Immature natural killer cell (primary cell): ENCODE results near the gene FOXO6. TPM values are rescaled to one million over a fixed set of nuclear protein-coding genes. Genes with fewer than 3 reads are reported as not detected.

Source experiments
- DNase-seq, 3 donors: peaks; one replicate each; pipeline ENCODE4 v3.0.0; 2022; ENCODE audit warnings: mixed read lengths in 1 of 3
- H3K27ac Mint-ChIP-seq, 6 donors: one replicate each; pipeline ENCODE4 v1.8.0; 2020; ENCODE audit warnings: mixed read lengths in 6 of 6, mild to moderate bottlenecking in 5 of 6, inconsistent platforms in 4 of 6, moderate library complexity in 3 of 6
- H3K27me3 Mint-ChIP-seq, 3 donors: one replicate each; pipeline ENCODE4 v1.8.0; 2020 to 2021; ENCODE audit warnings: low read depth in 3 of 3, mild to moderate bottlenecking in 3 of 3, mixed read lengths in 3 of 3, moderate library complexity in 3 of 3, inconsistent platforms in 1 of 3
- H3K36me3 Mint-ChIP-seq, 3 donors: one replicate each; pipeline ENCODE4 v1.8.0; 2020; ENCODE audit warnings: mixed read lengths in 3 of 3, inconsistent platforms in 2 of 3, mild to moderate bottlenecking in 2 of 3
- H3K4me1 Mint-ChIP-seq, 2 donors: one replicate each; pipeline ENCODE4 v1.8.0; 2020; ENCODE audit warnings: inconsistent platforms in 2 of 2, mild to moderate bottlenecking in 2 of 2, mixed read lengths in 2 of 2, moderate library complexity in 1 of 2
- H3K4me3 Mint-ChIP-seq, 5 donors: one replicate each; pipeline ENCODE4 v1.8.0; 2020; ENCODE audit warnings: mild to moderate bottlenecking in 5 of 5, mixed read lengths in 5 of 5, inconsistent platforms in 3 of 5, moderate library complexity in 3 of 5
- H3K9me3 Mint-ChIP-seq, 6 donors: one replicate each; pipeline ENCODE4 v1.8.0; 2020; ENCODE audit warnings: mild to moderate bottlenecking in 6 of 6, mixed read lengths in 6 of 6, inconsistent platforms in 4 of 6, moderate library complexity in 3 of 6
- polyA plus RNA-seq, 3 donors: library from polyadenylated mRNA; unstranded; fragments of 300-500 nt; fragmentation: Illumina TruSeq; gene quantifications; one replicate each; pipeline ENCODE4 v1.2.3, GENCODE V29; 2021

FOXO6 gene
- polyA plus RNA-seq, 3 donors from 2014 or later: not detected

DNA sequence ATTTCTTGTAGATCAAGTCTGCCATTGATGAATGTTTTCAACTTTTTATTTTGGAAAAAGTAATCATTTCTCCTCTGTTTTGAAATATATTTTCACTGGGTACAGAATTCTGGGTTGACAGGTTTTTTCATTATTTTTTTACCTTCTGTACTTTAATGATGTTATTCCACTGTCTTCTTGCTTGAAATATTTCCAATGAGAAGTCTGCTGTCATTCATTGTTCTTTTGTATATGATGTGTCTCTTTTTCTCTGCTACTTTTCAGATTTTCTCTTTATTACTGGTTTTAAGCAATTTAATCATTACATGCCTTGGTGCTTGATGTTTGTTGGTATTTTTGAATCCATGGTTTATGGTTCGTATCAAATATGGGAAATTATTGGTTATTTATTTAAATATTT, 22.4 kb upstream of the FOXO6 start:
- Mint-ChIP-seq H3K27ac (no peak overlapping the region), H3K27me3 (peaks cover 4 to 8% (median 8%) of the 10 kb centered on the region in 3 donors), H3K4me3 (no peak overlapping the region), H3K9me3 (peaks cover 0 to 17% (median 7%) of the 10 kb centered on the region in 6 donors), H3K4me1 (peaks cover 3 to 8% of the 10 kb centered on the region in 2 donors), H3K36me3 (peaks cover 3 to 5% (median 4%) of the 10 kb centered on the region in 3 donors)
- DNase-seq: no peak

GRCh38 chr1:41340655-41341364, 20.4 kb upstream of the FOXO6 start:
- Mint-ChIP-seq H3K36me3 (peaks cover 3 to 5% (median 4%) of the 10 kb centered on the region in 3 donors), H3K27ac (peak overlapping the region in 2 of 6 donors; percentile 47 to 84), H3K4me3 (peak overlapping the region in 1 of 5 donors; percentile 69), H3K9me3 (peaks cover 0 to 17% (median 7%) of the 10 kb centered on the region in 6 donors), H3K4me1 (peaks cover 16 to 23% of the 10 kb centered on the region in 2 donors), H3K27me3 (peaks cover 3 to 8% (median 4%) of the 10 kb centered on the region in 3 donors)
- DNase-seq: no peak

GRCh38 chr1:41341365-41341683, 19.9 kb upstream of the FOXO6 start:
- Mint-ChIP-seq H3K4me1 (peaks cover 22 to 25% of the 10 kb centered on the region in 2 donors), H3K9me3 (peaks cover 0 to 17% (median 7%) of the 10 kb centered on the region in 6 donors), H3K36me3 (peaks cover 1 to 5% (median 3%) of the 10 kb centered on the region in 3 donors), H3K27me3 (peaks cover 3 to 8% (median 4%) of the 10 kb centered on the region in 3 donors), H3K27ac (peak overlapping the region in 3 of 6 donors; percentile 47 to 84 (median 65)), H3K4me3 (peak overlapping the region in 1 of 5 donors; percentile 69)
- no peak for DNase-seq

- DNase-seq: peak in 1 of 3 donors; percentile 46
- Mint-ChIP-seq H3K27ac (peak overlapping the region in 2 of 6 donors; percentile 84 to 86), H3K27me3 (peaks cover 3 to 8% (median 6%) of the 10 kb centered on the region in 3 donors), H3K4me1 (peaks cover 25 to 28% of the 10 kb centered on the region in 2 donors), H3K4me3 (peak overlapping the region in 1 of 5 donors; percentile 69), H3K9me3 (peaks cover 0 to 17% (median 7%) of the 10 kb centered on the region in 6 donors), H3K36me3 (peaks cover 0 to 5% (median 3%) of the 10 kb centered on the region in 3 donors)
These were observed 19.3 kb upstream of the FOXO6 start for GRCh38 chr1:41341772-41342562.

GRCh38 chr1:41342774-41343355, 18.4 kb upstream of the FOXO6 start:
- peaks cover 0 to 5% (median 3%) of the 10 kb centered on the region in 3 donors for H3K36me3 Mint-ChIP-seq
- DNase-seq: no peak
- peaks cover 0 to 17% (median 7%) of the 10 kb centered on the region in 6 donors for H3K9me3 Mint-ChIP-seq
- H3K27me3 Mint-ChIP-seq: peaks cover 3 to 11% (median 6%) of the 10 kb centered on the region in 3 donors
- peaks cover 34 to 37% of the 10 kb centered on the region in 2 donors for H3K4me1 Mint-ChIP-seq
- peak overlapping the region in 1 of 5 donors; percentile 69 for H3K4me3 Mint-ChIP-seq
- peak overlapping the region in 2 of 6 donors; percentile 84 to 86 for H3K27ac Mint-ChIP-seq

- no peaks in the 10 kb centered on the region for H3K36me3 Mint-ChIP-seq
- peak overlapping the region in 5 of 6 donors; percentile 59 to 95 (median 81) for H3K27ac Mint-ChIP-seq
- H3K27me3 Mint-ChIP-seq: peaks cover 3 to 11% (median 5%) of the 10 kb centered on the region in 3 donors
- peaks cover 0 to 12% (median 5%) of the 10 kb centered on the region in 6 donors for H3K9me3 Mint-ChIP-seq
- DNase-seq: peak in 2 of 3 donors; percentile 34 to 41
- H3K4me3 Mint-ChIP-seq: peak overlapping the region; percentile 51 to 92 (median 79)
- H3K4me1 Mint-ChIP-seq: peaks cover 40% of the 10 kb centered on the region in 2 donors
These were observed 17.2 kb upstream of the FOXO6 start for GRCh38 chr1:41343790-41344699.

DNA sequence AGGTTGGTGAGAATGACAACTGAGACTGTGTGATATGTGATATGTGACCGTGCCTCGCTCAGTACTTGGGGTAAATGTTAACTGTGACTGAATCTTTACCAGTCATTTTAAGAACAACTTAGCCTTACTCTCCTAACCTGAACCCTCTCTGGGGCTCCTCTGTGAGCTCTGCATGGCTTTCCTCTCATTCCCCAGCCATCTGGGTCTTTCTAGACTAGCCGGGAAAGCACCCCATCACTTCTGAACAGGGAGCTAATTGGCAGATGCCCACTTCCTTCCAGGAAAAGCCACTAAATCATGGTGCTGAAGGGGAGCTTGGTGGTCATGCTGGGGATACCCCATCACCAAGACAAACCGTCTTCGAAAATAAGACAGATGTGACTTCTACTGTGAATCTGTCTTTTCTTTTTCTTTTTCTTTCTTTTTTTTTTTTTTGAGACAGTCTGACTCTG, 16.5 kb upstream of the FOXO6 start:
- peak overlapping the region; percentile 59 to 95 (median 86) for H3K27ac Mint-ChIP-seq
- H3K27me3 Mint-ChIP-seq: peaks cover 3 to 11% (median 5%) of the 10 kb centered on the region in 3 donors
- H3K4me1 Mint-ChIP-seq: peaks cover 40 to 41% of the 10 kb centered on the region in 2 donors
- H3K9me3 Mint-ChIP-seq: peaks cover 0 to 7% (median under 1%) of the 10 kb centered on the region in 6 donors
- H3K4me3 Mint-ChIP-seq: peak overlapping the region; percentile 51 to 92 (median 79)
- H3K36me3 Mint-ChIP-seq: no peaks in the 10 kb centered on the region
- DNase-seq: no peak

- peaks cover 3 to 11% (median 7%) of the 10 kb centered on the region in 3 donors for H3K27me3 Mint-ChIP-seq
- DNase-seq: no peak
- H3K9me3 Mint-ChIP-seq: peaks cover 0 to under 1% (median 0%) of the 10 kb centered on the region in 6 donors
- no peaks in the 10 kb centered on the region for H3K36me3 Mint-ChIP-seq
- peak overlapping the region in 2 of 6 donors; percentile 9 to 77 for H3K27ac Mint-ChIP-seq
- peaks cover 40 to 41% of the 10 kb centered on the region in 2 donors for H3K4me1 Mint-ChIP-seq
- peak overlapping the region in 1 of 5 donors; percentile 53 for H3K4me3 Mint-ChIP-seq
These were observed 15.7 kb upstream of the FOXO6 start for GRCh38 chr1:41345434-41346075.

DNA sequence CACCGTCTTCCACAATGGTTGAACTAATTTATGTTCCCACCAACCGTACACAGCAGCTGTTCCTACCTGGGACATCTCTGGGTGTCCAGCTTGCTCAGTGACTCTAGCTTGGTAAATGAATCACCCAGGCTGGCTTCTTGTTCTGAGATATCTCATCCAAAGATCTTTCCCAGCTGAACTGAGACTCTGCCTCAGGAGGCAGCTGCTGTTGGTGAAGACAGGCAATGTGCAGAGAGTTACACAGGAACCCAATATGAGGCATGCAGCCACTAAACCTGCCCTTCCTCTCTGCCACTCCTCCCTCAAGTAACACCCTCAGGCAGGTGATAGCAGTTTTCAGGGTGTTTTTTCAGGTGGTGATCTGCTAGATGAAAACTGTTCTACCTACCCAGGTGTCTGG, 14.0 kb upstream of the FOXO6 start:
- no peaks in the 10 kb centered on the region for H3K9me3 Mint-ChIP-seq
- peak in 1 of 3 donors; percentile 24 for DNase-seq
- H3K4me1 Mint-ChIP-seq: peaks cover 40 to 41% of the 10 kb centered on the region in 2 donors
- peaks cover 0 to 3% (median 0%) of the 10 kb centered on the region in 3 donors for H3K36me3 Mint-ChIP-seq
- H3K27me3 Mint-ChIP-seq: peaks cover 0 to 11% (median 7%) of the 10 kb centered on the region in 3 donors
- H3K4me3 Mint-ChIP-seq: peak overlapping the region in 1 of 5 donors; percentile 2
- H3K27ac Mint-ChIP-seq: peak overlapping the region in 2 of 6 donors; percentile 31 to 65

- DNase-seq: no peak
- Mint-ChIP-seq H3K4me3 (no peak overlapping the region), H3K36me3 (peaks cover 0 to 3% (median 0%) of the 10 kb centered on the region in 3 donors), H3K27me3 (peaks cover 0 to 12% (median 4%) of the 10 kb centered on the region in 3 donors), H3K4me1 (peaks cover 36 to 41% of the 10 kb centered on the region in 2 donors), H3K9me3 (no peaks in the 10 kb centered on the region), H3K27ac (peak overlapping the region in 1 of 6 donors; percentile 29)
These were observed 12.8 kb upstream of the FOXO6 start for GRCh38 chr1:41348394-41348793.

GRCh38 chr1:41349361-41350054, 11.7 kb upstream of the FOXO6 start:
- DNase-seq: no peak

DNA sequence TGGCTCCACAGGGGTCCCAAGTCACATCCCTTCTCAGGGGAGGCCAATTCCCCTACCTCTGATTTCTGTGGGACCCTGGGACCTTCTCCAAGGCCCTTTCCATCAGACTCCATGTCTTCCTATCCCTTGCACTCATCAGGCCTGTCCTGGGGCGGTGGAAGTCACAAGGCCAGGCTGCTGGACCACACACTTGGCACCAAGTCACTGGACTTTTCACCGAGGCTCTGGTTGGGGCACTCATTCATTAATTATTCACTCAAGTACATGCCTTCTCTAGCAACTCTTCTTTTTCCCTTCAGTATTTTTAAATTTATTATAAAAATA, 11.2 kb upstream of the FOXO6 start:
- peaks cover 2 to 9% (median 4%) of the 10 kb centered on the region in 3 donors for H3K27me3 Mint-ChIP-seq
- H3K36me3 Mint-ChIP-seq: peaks cover 0 to 3% (median 0%) of the 10 kb centered on the region in 3 donors
- H3K4me1 Mint-ChIP-seq: peaks cover 32 to 40% of the 10 kb centered on the region in 2 donors
- no peak overlapping the region for H3K27ac Mint-ChIP-seq
- DNase-seq: no peak
- no peak overlapping the region for H3K4me3 Mint-ChIP-seq
- H3K9me3 Mint-ChIP-seq: no peaks in the 10 kb centered on the region

More at GRCh38 chr1:41349361-41350054, 11.7 kb upstream of the FOXO6 start:
- Mint-ChIP-seq H3K36me3 (peaks cover 0 to 3% (median 0%) of the 10 kb centered on the region in 3 donors), H3K4me3 (no peak overlapping the region), H3K27me3 (peaks cover 2 to 9% (median 4%) of the 10 kb centered on the region in 3 donors), H3K27ac (no peak overlapping the region), H3K4me1 (peaks cover 37 to 42% of the 10 kb centered on the region in 2 donors), H3K9me3 (no peaks in the 10 kb centered on the region)
